ENCODE data around the gene ZBTB17.

- no peak for TF ChIP-seq CTCF (IDR thresholded peaks at IDR 0.05)
- TF ChIP-seq REST (IDR thresholded peaks at IDR 0.05; ENCODE audit: insufficient read depth in 1 of 2, low read depth in 2 of 2, low read length in 1 of 2), result no peak
- no peak for TF ChIP-seq POLR2AphosphoS5 (IDR thresholded peaks at IDR 0.05; ENCODE audit: low read depth, low read length)
- no peak for TF ChIP-seq SIN3A (IDR thresholded peaks at IDR 0.05; ENCODE audit: borderline replicate concordance, insufficient read depth, low read depth, low read length)
- TF ChIP-seq TCF7L2 (IDR thresholded peaks at IDR 0.05; ENCODE audit: low read depth, low read length), result no peak
These were observed 29.1 kb downstream of the ZBTB17 start for GRCh38 chr1:15946571-15947381.

All from Panc1 (cell line).